HCT116 (cell line): ENCODE data around the gene MESD. TPM values are rescaled to one million over a fixed set of nuclear protein-coding genes. Genes with fewer than 3 reads are reported as not detected.

ENCODE experiments used
- ATAC-seq: fragments of 200-7000 bp; cut with Tn5 transposase; 2 replicates; pipeline ENCODE4 v1.9.1; 2020; ENCODE audit warnings: mild to moderate bottlenecking, moderate library complexity
- BruUV-seq: library from RNA; stranded (reverse); fragments of 400-500 nt; replicated peaks from 2 replicates; lab custom pipeline; 2021; lab: Mats Ljungman, UMichigan
- CTCF ChIA-PET: fragments of 300-600 bp; sonication (Branson Sonifier 250); formaldehyde crosslinking; loops from one replicate; lab custom pipeline; 2021; ENCODE audit warnings: antibody characterized with exemption; lab: Charles Lee
- POLR2A ChIA-PET: fragments of 300-600, 350-600 bp; sonication (Branson Sonifier 250); formaldehyde crosslinking; loops from one replicate; lab custom pipeline; 2021; ENCODE audit warnings: antibody characterized with exemption; lab: Charles Lee
- RAD21 ChIA-PET, 2 experiments: fragments of 300-600 bp; sonication (Branson Sonifier 250); formaldehyde crosslinking; loops; one replicate each; lab custom pipeline; 2023; ENCODE audit warnings: low total read pairs in 2 of 2; ENCODE audit not compliant: uncharacterized antibody in 2 of 2, unreplicated experiment in 2 of 2, low non-redundant PET in 1 of 2; lab: Charles Lee
- DNase-seq: peaks from one replicate; pipeline ENCODE4 v3.0.0-alpha.2; 2010; ENCODE audit warnings: low read depth, low spot score
- H2AFZ ChIP-seq: fragments of 200-600 bp; shearing (Covaris generic), sonication (generic); 2 replicates; pipeline ENCODE4 v1.6.1; 2017; ENCODE audit warnings: low read depth, mixed run types, mixed read lengths, antibody characterized with exemption, low read length; ENCODE audit not compliant: poor library complexity, severe bottlenecking
- H3K27ac ChIP-seq: 2 replicates; pipeline ENCODE4 v1.5.1; 2012; ENCODE audit warnings: low read depth, low read length
- H3K27me3 ChIP-seq: fragments of 200-600 bp; sonication (generic); 2 replicates; pipeline ENCODE4 v1.6.1; 2016; ENCODE audit warnings: mixed run types, low read length, mixed read lengths; ENCODE audit not compliant: insufficient read depth
- H3K36me3 ChIP-seq, 2 experiments: fragments of 200-500 bp in 1 of 2; fragments of 200-600 bp in 1 of 2; sonication (Bioruptor generic) in 1 of 2; sonication (generic) in 1 of 2; 2 replicates each; pipeline versions ENCODE4 v1.5.1 to v1.6.1; 2014 to 2016; ENCODE audit warnings: low read length in 2 of 2, inconsistent platforms in 1 of 2, mixed read lengths in 1 of 2, mixed run types in 1 of 2; ENCODE audit not compliant: insufficient read depth in 2 of 2, control insufficient read depth in 1 of 2
- H3K4me1 ChIP-seq, 2 experiments: fragments of 200-600 bp in 1 of 2; sonication (generic) in 1 of 2; 2 replicates each; pipeline versions ENCODE4 v1.5.1 to v1.6.1; 2012 to 2017; ENCODE audit warnings: low read length in 2 of 2, inconsistent platforms in 1 of 2, mild to moderate bottlenecking in 1 of 2, mixed read lengths in 1 of 2, mixed run types in 1 of 2, moderate library complexity in 1 of 2; ENCODE audit not compliant: insufficient read depth in 2 of 2, control insufficient read depth in 1 of 2
- H3K4me2 ChIP-seq: fragments of 200-600 bp; sonication (generic); 2 replicates; pipeline ENCODE4 v1.6.1; 2017; ENCODE audit warnings: mixed run types, low read length, mixed read lengths
- H3K4me3 ChIP-seq, 2 experiments: fragments of 200-600 bp in 1 of 2; sonication (generic) in 1 of 2; replicated peaks in 1 of 2; 2 replicates each; pipeline ENCODE4 v1.5.1; 2011 to 2016; ENCODE audit warnings: low read length in 2 of 2, control low read depth in 1 of 2, low read depth in 1 of 2, mild to moderate bottlenecking in 1 of 2, mixed read lengths in 1 of 2, mixed run types in 1 of 2
- H3K79me2 ChIP-seq: fragments of 200-600 bp; sonication (generic); 2 replicates; pipeline ENCODE4 v1.6.1; 2017; ENCODE audit warnings: mild to moderate bottlenecking, mixed run types, low read length, moderate library complexity, mixed read lengths; ENCODE audit not compliant: insufficient read depth
- H3K9ac ChIP-seq: fragments of 200-600 bp; sonication (generic); 2 replicates; pipeline ENCODE4 v1.6.1; 2016; ENCODE audit warnings: low read length, mixed read lengths
- H3K9me2 ChIP-seq: fragments of 200-600 bp; sonication (generic), shearing (Covaris generic); 2 replicates; pipeline ENCODE4 v1.6.1; 2017; ENCODE audit warnings: mixed run types, mild to moderate bottlenecking, moderate library complexity; ENCODE audit not compliant: insufficient read depth
- H3K9me3 ChIP-seq, 2 experiments: fragments of 200-500 bp in 1 of 2; fragments of 200-600 bp in 1 of 2; sonication (Bioruptor generic) in 1 of 2; sonication (generic) in 1 of 2; 2 replicates each; pipeline ENCODE4 v1.6.1; 2014 to 2017; ENCODE audit warnings: low read length in 2 of 2, mixed read lengths in 2 of 2, inconsistent platforms in 1 of 2, low read depth in 1 of 2, mild to moderate bottlenecking in 1 of 2, mixed run types in 1 of 2, moderate library complexity in 1 of 2; ENCODE audit not compliant: control insufficient read depth in 1 of 2, insufficient read depth in 1 of 2
- H4K20me1 ChIP-seq: fragments of 200-600 bp; sonication (generic), shearing (Covaris generic); 2 replicates; pipeline ENCODE4 v1.6.1; 2017; ENCODE audit warnings: mixed run types, mild to moderate bottlenecking, moderate library complexity; ENCODE audit not compliant: insufficient read depth
- CEBPB ChIP-seq: IDR thresholded peaks from 2 replicates; pipeline ENCODE4 v1.6.1; 2012; ENCODE audit warnings: low read depth
- EGR1 ChIP-seq: IDR thresholded peaks from 2 replicates; pipeline ENCODE4 v1.6.1; 2012; ENCODE audit warnings: low read depth
- ELF1 ChIP-seq: IDR thresholded peaks from 2 replicates; pipeline ENCODE4 v1.6.1; 2012; ENCODE audit warnings: low read depth, borderline replicate concordance
- RAD21 ChIP-seq: IDR thresholded peaks from 2 replicates; pipeline ENCODE4 v1.6.1; 2012; ENCODE audit warnings: low read depth, mild to moderate bottlenecking
- REST ChIP-seq: IDR thresholded peaks from 2 replicates; pipeline ENCODE4 v1.6.1; 2012; ENCODE audit warnings: low read depth
- SIN3A ChIP-seq: IDR thresholded peaks from 2 replicates; pipeline ENCODE4 v1.6.1; 2012; ENCODE audit warnings: low read depth
- SRF ChIP-seq: IDR thresholded peaks from 2 replicates; pipeline ENCODE4 v1.6.1; 2012; ENCODE audit warnings: low read depth
- ZNF274 ChIP-seq: fragments of 200-500 bp; sonication (Bioruptor generic); IDR thresholded peaks from 2 replicates; pipeline ENCODE4 v1.6.1; 2014; ENCODE audit warnings: mild to moderate bottlenecking, low read depth, low read length, inconsistent platforms
- intact Hi-C: fragments of 100-400 bp; cut with micrococcal nuclease; formaldehyde crosslinking; loops from 2 replicates; pipeline ENCODE4 v1.10.0; 2022
- total RNA-seq: library from RNA; stranded (reverse); gene quantifications from one replicate; pipeline ENCODE4 v1.2.1, GENCODE V29; 2021; ENCODE audit not compliant: unreplicated experiment
- TF ChIP-seq, protein P1 (sequence below), 3 experiments: fragments of 200-600 bp in 1 of 3; sonication (generic) in 1 of 3; IDR thresholded peaks in 2 of 3; conservative IDR thresholded peaks in 1 of 3; 2 replicates each; pipeline ENCODE4 v1.5.1; 2012 to 2017; ENCODE audit warnings: low read depth in 2 of 3, low read length in 2 of 3, antibody characterized with exemption in 1 of 3, borderline replicate concordance in 1 of 3, control low read depth in 1 of 3, mild to moderate bottlenecking in 1 of 3, mixed read lengths in 1 of 3, mixed run types in 1 of 3, moderate library complexity in 1 of 3; ENCODE audit not compliant: insufficient read depth in 1 of 3
- TF ChIP-seq, protein P2 (sequence below): IDR thresholded peaks from 2 replicates; pipeline ENCODE4 v1.6.1; 2011; ENCODE audit warnings: mild to moderate bottlenecking, low read length, moderate library complexity; ENCODE audit not compliant: insufficient replicate concordance; ENCODE audit errors: extremely low read depth

The MESD gene
- total RNA-seq, 1 experiment from 2014 or later = 22.5 TPM

DNA sequence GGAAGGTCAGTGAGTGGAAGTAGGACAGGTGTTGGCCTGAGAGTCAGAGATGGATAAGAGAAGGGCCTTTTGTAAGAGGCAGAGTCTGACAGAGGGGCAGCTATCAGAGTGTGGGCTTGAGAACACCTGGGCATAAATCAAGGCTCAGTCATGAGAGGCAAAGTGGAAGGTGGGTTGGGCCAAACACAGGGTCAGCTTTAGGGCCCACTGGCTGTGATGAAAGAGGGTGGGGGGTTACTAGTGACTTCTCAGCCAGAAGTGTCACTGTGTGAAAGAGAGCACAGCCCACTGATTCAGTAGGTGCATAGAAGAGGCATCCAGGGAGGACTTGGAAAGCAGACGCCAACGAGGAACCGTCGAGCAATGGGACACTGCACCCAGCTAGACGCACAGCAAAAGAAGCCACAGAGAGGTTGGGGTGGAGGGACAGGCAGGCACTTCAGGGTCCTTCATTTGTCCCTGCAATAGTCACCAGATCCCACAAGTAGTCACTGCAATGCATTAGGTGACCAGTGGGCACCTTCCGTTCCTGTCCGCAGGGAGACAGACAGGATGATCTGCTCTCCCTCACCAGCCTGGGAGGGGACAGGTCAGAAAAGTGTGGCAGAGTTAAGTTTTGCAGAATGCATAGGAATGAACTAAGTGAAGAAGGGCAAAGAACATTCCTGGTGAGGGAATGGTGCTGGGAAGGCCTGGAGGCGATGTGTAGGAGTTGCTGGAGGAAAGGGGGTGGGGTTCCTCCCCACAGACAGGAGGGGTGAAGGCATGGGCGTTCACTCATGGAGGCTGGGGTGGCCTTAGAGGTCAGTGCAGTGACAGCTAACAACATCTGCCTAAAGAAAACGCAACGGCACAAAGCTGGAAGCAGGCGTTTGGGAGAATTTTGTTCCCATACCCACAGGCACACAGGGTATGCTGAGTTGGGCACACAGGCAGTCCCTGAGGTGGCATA lies 36.3 kb downstream of the MESD start:
- Histone ChIP-seq H3K9me2 (no peaks in the 10 kb centered on the region), H3K27ac (no peak overlapping the region; the same call in 1 of the 2 replicates), H4K20me1 (no peaks in the 10 kb centered on the region), H2AFZ (no peak overlapping the region), H3K79me2 (no peaks in the 10 kb centered on the region), H3K4me1 (peaks cover 37 to 44% of the 10 kb centered on the region in 2 experiments), H3K36me3 (peaks cover 0 to 3% of the 10 kb centered on the region in 2 experiments; a peak in 1 of 4 replicates), H3K9ac (no peak overlapping the region), H3K4me3 (no peak overlapping the region), H3K27me3 (no peaks in the 10 kb centered on the region), H3K4me2 (no peak overlapping the region), H3K9me3 (no peaks in the 10 kb centered on the region)
- TF ChIP-seq, protein P1, sequence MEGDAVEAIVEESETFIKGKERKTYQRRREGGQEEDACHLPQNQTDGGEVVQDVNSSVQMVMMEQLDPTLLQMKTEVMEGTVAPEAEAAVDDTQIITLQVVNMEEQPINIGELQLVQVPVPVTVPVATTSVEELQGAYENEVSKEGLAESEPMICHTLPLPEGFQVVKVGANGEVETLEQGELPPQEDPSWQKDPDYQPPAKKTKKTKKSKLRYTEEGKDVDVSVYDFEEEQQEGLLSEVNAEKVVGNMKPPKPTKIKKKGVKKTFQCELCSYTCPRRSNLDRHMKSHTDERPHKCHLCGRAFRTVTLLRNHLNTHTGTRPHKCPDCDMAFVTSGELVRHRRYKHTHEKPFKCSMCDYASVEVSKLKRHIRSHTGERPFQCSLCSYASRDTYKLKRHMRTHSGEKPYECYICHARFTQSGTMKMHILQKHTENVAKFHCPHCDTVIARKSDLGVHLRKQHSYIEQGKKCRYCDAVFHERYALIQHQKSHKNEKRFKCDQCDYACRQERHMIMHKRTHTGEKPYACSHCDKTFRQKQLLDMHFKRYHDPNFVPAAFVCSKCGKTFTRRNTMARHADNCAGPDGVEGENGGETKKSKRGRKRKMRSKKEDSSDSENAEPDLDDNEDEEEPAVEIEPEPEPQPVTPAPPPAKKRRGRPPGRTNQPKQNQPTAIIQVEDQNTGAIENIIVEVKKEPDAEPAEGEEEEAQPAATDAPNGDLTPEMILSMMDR (IDR thresholded peaks at IDR 0.05 in 2 of 3, conservative IDR thresholded peaks at IDR 0.05 in 1 of 3; ENCODE audit: borderline replicate concordance in 1 of 3, insufficient read depth in 1 of 3, low read depth in 2 of 3, low read length in 2 of 3) = peak in 1 of 3 experiments; percentile 18; a peak in 1 of 6 replicates
- no peak for TF ChIP-seq RAD21
- ChIA-PET RAD21 (no interaction called here), CTCF (no interaction called here), POLR2A (no interaction called here)
- BruUV-seq = no TSS peak
- intact Hi-C loops = no loop called here
- ATAC-seq (no peak), DNase-seq (no peak)

DNA sequence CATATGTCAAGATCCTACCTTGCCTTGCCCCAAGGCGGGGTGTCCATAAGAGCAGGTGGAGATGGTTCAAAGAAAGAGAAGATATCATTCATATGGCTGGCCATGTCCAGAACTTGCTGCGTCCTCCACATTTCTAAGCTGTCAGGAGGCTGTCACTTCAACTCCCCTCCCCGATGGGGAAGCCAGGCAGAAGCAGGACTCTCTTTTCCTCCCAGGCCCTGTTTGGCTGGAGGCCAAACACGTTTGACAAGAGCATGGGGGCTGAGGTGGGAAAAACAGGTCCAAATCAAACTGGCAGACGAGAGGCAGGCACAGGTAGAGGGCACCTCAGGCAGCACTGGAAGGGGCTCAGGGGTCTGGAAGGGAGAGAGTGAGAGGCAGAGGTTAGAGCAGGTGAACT lies 37.7 kb downstream of the MESD start:
- POLR2A ChIA-PET = no interaction called here
- no TSS peak for BruUV-seq
- Histone ChIP-seq H3K27me3 (no peaks in the 10 kb centered on the region), H3K36me3 (peaks cover 5% of the 10 kb centered on the region in 2 experiments; a peak in 2 of 4 replicates), H2AFZ (no peak overlapping the region), H3K9me3 (no peaks in the 10 kb centered on the region), H3K79me2 (no peaks in the 10 kb centered on the region), H3K9me2 (no peaks in the 10 kb centered on the region), H3K4me3 (no peak overlapping the region), H3K27ac (no peak overlapping the region), H4K20me1 (no peaks in the 10 kb centered on the region), H3K9ac (no peak overlapping the region), H3K4me1 (peaks cover 28 to 33% of the 10 kb centered on the region in 2 experiments), H3K4me2 (no peak overlapping the region)
- DNase-seq = no peak
- intact Hi-C loops = no loop called here
- RAD21 ChIA-PET = no interaction called here
- CTCF ChIA-PET = interaction anchor here (0.6 kb wide), 1 partner anchor 173 kb away, joined by 3 read pairs; the partner anchor contains the start of gene CEMIP
- no peak for ATAC-seq
- no peak for TF ChIP-seq REST
- TF ChIP-seq, protein P2, sequence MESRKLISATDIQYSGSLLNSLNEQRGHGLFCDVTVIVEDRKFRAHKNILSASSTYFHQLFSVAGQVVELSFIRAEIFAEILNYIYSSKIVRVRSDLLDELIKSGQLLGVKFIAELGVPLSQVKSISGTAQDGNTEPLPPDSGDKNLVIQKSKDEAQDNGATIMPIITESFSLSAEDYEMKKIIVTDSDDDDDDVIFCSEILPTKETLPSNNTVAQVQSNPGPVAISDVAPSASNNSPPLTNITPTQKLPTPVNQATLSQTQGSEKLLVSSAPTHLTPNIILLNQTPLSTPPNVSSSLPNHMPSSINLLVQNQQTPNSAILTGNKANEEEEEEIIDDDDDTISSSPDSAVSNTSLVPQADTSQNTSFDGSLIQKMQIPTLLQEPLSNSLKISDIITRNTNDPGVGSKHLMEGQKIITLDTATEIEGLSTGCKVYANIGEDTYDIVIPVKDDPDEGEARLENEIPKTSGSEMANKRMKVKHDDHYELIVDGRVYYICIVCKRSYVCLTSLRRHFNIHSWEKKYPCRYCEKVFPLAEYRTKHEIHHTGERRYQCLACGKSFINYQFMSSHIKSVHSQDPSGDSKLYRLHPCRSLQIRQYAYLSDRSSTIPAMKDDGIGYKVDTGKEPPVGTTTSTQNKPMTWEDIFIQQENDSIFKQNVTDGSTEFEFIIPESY = no peak
- TF ChIP-seq EGR1 = no peak
- TF ChIP-seq ZNF274 = no peak
- TF ChIP-seq SIN3A = no peak
- TF ChIP-seq ELF1 = no peak
- no peak for TF ChIP-seq CEBPB
- TF ChIP-seq SRF = no peak
